Superior temporal gyrus (tissue), 1 donor: ENCODE measurements around the gene MPG.

Experiments
- DNase-seq: peaks from one replicate; pipeline ENCODE4 v3.0.0-alpha.2; 2016; ENCODE audit errors: extremely low spot score

The MPG gene

GRCh38 chr16:66309-67182 is 11.5 kb upstream of the MPG start:
- no peak for DNase-seq

GRCh38 chr16:67183-67791 is 10.7 kb upstream of the MPG start:
- peak; percentile 29 for DNase-seq

GRCh38 chr16:67884-68789 is 9.9 kb upstream of the MPG start:
- no peak for DNase-seq

- DNase-seq: no peak
Measured at GRCh38 chr16:69181-69580, 8.8 kb upstream of the MPG start.

- no peak for DNase-seq
Measured at GRCh38 chr16:71210-71539, 6.8 kb upstream of the MPG start.

GRCh38 chr16:71540-72401 is 6.3 kb upstream of the MPG start:
- no peak for DNase-seq

GRCh38 chr16:72561-73548 is 5.2 kb upstream of the MPG start, which contains the start of gene RHBDF1:
RHBDF1 (minus strand) TSS chr16:72631; CDS start chr16:65015, 7,616 bp downstream.
- no peak for DNase-seq

GRCh38 chr16:74051-74746 is 3.8 kb upstream of the MPG start:
- DNase-seq: no peak

GRCh38 chr16:74747-75334 is 3.2 kb upstream of the MPG start:
- DNase-seq: no peak

GRCh38 chr16:75580-76501 is 2.2 kb upstream of the MPG start:
- no peak for DNase-seq

GRCh38 chr16:76535-77272 is 1.3 kb upstream of the MPG start:
- DNase-seq: no peak

GRCh38 chr16:77273-77806 is 685 bp upstream of the MPG start:
- DNase-seq: no peak

GRCh38 chr16:78444-79150 is 572 bp downstream of the MPG start:
- peak; percentile 31 for DNase-seq

GRCh38 chr16:79151-80054 is 1.4 kb downstream of the MPG start:
- no peak for DNase-seq

- no peak for DNase-seq
Measured at GRCh38 chr16:83060-83603, 5.1 kb downstream of the MPG start.
